Bronchial epithelial cell (primary cell): ENCODE measurements around the gene PIK3R5. TPM values are rescaled to one million over a fixed set of nuclear protein-coding genes. Genes with fewer than 3 reads are reported as not detected.
A peak's percentile ranks its signal among the peaks of the same experiment; 100 is the strongest.

Experiments
- DNase-seq: peaks from one replicate; pipeline ENCODE4 v3.0.0-alpha.2; 2010; ENCODE audit warnings: low read depth
- FAIRE-seq: peaks from 2 replicates; lab custom pipeline; 2011; peaks lifted over from hg19 to GRCh38; lab: Jason Lieb, UNC
- H3K27me3 ChIP-seq: 2 replicates; pipeline ENCODE4 v1.5.1; 2011; ENCODE audit warnings: low read length; ENCODE audit not compliant: control insufficient read depth, insufficient read depth
- H3K36me3 ChIP-seq: 2 replicates; pipeline ENCODE4 v1.5.1; 2011; ENCODE audit warnings: low read length; ENCODE audit not compliant: control insufficient read depth, insufficient read depth
- H3K4me3 ChIP-seq: 2 replicates; pipeline ENCODE4 v1.5.1; 2011; ENCODE audit warnings: mild to moderate bottlenecking, low read depth, low read length, control low read depth
- total RNA-seq: library from RNA; depleted of rRNA; stranded (reverse); fragments of >200 nt; gene quantifications from 2 replicates; pipeline ENCODE4 v1.2.1, GENCODE V29; 2014
- TF ChIP-seq, protein P1 (sequence below): IDR thresholded peaks from 2 replicates; pipeline ENCODE4 v1.5.1; 2011; ENCODE audit warnings: mild to moderate bottlenecking, moderate library complexity, low read length, control low read depth, inconsistent platforms; ENCODE audit not compliant: insufficient read depth, severe bottlenecking

Gene PIK3R5
- total RNA-seq, 1 donor from 2014 or later, result not detected

DNA sequence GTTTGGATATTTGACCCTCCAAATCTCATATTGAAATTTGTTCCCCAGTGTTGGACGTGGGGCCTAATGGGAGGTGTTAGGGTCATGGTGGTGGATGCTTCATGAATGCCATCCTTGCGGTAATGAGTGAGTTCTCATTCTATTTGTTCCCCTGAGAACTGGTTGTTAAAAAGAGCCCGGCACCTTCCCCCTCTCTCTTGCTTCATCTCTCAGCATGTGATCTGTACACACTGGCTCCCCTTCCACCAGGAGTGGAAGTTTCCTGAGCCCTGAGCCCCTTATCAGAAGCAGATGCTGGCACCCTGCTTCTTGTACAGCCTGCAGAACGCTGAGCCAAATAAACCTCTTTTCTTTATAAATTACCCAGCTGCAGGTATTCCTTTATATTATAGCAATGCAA, 123.7 kb downstream of the PIK3R5 start:
- Histone ChIP-seq H3K36me3 (no peaks in the 10 kb centered on the region), H3K4me3 (no peak overlapping the region), H3K27me3 (no peaks in the 10 kb centered on the region)
- FAIRE-seq (no peak), DNase-seq (no peak)
- TF ChIP-seq, protein P1, sequence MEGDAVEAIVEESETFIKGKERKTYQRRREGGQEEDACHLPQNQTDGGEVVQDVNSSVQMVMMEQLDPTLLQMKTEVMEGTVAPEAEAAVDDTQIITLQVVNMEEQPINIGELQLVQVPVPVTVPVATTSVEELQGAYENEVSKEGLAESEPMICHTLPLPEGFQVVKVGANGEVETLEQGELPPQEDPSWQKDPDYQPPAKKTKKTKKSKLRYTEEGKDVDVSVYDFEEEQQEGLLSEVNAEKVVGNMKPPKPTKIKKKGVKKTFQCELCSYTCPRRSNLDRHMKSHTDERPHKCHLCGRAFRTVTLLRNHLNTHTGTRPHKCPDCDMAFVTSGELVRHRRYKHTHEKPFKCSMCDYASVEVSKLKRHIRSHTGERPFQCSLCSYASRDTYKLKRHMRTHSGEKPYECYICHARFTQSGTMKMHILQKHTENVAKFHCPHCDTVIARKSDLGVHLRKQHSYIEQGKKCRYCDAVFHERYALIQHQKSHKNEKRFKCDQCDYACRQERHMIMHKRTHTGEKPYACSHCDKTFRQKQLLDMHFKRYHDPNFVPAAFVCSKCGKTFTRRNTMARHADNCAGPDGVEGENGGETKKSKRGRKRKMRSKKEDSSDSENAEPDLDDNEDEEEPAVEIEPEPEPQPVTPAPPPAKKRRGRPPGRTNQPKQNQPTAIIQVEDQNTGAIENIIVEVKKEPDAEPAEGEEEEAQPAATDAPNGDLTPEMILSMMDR, result no peak

DNA sequence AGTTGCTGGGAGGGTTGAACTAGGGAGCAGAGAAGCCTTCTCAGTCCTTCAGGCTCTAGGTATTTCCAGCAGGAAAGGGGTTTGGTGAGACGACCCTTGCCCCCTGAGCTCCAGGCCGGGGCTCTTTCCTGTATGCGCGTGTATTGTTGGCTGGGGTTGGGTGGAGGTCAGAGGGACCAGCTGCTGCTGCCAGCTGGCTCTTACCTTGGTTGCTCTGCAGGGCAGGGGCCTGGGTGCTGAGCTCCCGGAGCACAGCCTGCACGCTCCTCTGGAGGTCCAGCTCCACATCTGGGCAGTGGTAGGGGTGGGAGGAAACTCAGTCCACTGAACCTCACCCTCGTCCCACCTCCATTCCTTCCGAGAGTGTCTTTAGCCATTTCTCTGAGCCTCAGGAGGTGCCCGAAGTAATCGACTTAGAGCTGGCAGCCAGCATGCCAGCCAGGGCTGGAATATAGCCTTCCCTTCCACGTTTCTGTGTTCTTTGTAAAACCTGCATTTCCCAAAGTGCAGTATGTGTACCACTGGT, 126.0 kb downstream of the PIK3R5 start:
- DNase-seq (no peak), FAIRE-seq (no peak)
- no peaks in the 10 kb centered on the region for H3K36me3 ChIP-seq
- TF ChIP-seq, protein P1, result no peak
- H3K4me3 ChIP-seq, result no peak overlapping the region
- no peaks in the 10 kb centered on the region for H3K27me3 ChIP-seq

DNA sequence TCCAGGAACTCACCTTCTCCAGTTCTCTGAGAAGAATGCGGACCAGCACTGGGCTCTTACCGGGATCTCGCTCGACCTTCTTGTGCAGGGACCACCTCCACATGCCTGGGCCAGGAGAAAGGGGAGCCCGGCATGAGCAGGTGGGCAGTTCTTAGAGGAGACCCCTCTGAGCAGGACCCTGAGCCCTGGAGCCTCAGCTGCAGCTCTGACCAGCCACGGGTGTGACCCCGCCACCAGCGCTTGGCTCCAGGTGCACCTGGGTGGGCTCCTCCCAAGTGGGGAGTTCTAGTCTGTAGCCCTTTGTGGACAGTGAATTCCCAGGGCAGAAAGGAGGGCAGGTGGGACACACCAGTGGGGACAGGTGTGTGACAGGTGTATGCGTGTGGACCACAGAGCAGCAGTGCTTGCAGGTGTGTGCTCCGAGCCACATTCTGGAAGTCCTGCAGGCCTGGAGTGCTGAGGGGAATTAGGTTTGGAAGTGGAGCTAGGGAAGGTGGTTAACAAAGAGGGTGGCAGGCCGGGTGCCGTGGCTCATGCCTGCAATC, 126.9 kb downstream of the PIK3R5 start:
- FAIRE-seq (no peak), DNase-seq (no peak)
- TF ChIP-seq, protein P1, result no peak

DNA sequence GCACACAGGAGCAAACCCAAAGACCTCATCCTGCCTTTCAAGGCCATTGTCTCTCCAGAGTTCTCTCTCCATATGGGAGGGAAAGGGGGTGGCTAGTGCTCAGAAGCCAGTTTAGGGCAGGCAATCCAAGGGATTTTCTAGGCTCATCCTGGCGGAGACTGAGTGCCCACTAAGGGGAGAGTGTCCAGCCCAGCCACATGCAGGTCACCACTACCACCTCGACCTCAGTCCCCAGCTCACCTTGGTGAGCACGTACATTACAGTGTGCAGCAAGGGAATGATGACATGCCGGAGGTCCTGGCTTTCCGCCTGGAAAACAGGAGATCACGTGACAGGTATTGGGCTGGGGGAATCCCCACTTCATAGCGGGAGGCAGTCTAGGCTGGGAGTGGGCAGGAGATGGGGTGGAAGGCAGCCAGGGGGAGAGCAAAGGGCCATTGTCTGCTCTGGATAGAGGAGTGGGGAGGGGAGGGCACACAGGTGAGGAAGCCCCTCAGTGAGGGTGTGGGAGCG, 127.9 kb downstream of the PIK3R5 start:
- peak; percentile 9 for DNase-seq
- no peak overlapping the region for H3K4me3 ChIP-seq
- peak; percentile 7 for FAIRE-seq
- no peaks in the 10 kb centered on the region for H3K27me3 ChIP-seq
- H3K36me3 ChIP-seq, result no peaks in the 10 kb centered on the region
- TF ChIP-seq, protein P1, result no peak

More for the DNA sequence above, 126.9 kb downstream of the PIK3R5 start:
- Histone ChIP-seq H3K27me3 (no peaks in the 10 kb centered on the region), H3K4me3 (no peak overlapping the region), H3K36me3 (no peaks in the 10 kb centered on the region)

DNA sequence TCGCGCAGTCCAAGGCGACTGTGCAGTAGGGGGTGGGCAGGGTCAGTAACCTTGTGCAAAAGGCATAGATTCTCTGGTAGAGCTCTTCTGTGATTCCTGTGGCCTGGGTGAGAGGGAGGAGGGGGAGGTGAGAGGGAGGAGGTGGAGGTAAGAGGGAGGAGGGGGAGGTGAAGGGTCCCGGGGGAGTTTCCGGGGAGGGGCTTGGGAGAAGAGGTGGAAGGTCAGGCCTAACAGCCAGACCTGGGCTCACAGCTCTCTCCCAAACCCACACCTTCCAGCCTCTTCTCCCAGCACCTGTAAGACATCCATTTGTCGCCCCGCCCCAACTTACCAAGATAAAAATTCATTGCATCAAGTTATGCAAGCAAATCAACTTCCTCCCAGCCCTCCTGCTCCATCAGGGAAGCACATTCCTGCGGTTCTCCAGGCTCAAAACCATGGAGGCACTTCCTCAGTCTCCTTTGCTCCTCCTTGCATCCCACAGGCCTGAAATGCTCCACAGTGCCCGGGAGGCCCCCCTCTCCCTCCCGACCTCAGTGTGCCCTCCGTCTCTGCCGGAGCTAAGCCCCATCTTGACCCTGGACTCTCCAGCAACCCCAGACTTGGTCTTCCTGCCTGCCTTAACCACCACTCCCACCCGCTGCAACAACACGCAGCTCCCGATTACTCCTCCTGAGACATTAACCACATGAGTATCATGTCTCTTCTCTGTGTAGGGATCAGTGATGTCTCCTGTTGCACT, 128.5 kb downstream of the PIK3R5 start:
- FAIRE-seq, result no peak
- Histone ChIP-seq H3K4me3 (no peak overlapping the region), H3K36me3 (no peaks in the 10 kb centered on the region), H3K27me3 (no peaks in the 10 kb centered on the region)
- TF ChIP-seq, protein P1, result no peak
- DNase-seq, result no peak
